ENCODE data around the gene LCE6A.

Gene LCE6A, protein sequence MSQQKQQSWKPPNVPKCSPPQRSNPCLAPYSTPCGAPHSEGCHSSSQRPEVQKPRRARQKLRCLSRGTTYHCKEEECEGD

DNA sequence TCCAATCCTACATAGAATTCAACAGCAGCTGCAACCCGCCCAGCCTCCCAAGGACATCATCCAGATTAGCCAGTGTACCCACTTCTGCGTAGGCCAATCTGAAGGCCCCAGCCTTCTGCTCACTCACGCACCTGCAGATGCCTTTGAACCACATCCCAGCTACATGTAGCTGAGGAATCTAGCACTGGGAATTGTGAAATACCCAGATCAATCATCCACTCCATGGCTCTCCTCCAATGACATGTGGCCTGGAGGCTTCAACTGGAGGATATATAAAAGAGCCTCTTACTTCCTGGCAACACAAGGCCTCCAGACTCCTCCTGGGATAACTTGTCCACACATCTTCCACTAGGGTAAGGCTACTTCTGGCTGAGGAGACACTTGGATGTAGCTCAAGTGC lies at the start of gene LCE6A:
LCE6A (plus strand) TSS at position 301 of the 400 bp plus-strand sequence. CDS start 665 bp downstream, outside the sequence.
- no peak for DNase-seq

DNA sequence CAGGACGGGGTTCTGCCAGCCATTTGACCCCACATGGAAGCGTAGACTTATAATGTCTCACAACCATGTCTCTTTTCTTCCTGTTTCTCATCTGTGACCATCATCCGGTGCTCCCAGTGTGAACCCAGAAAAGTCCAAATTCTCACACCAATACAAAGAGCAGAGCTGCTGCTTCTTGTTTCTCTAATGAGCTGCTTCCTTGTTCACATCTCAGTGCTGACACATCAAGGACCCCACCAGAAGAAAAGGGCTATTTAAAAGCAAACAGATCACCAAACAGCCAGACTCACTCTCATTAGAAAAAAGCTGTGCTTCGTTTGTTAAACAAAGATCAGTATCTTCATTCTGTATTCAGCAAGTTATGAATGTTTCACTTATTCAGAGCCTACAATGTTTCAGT lies 47.0 kb upstream of the LCE6A start:
- no peak for DNase-seq

DNA sequence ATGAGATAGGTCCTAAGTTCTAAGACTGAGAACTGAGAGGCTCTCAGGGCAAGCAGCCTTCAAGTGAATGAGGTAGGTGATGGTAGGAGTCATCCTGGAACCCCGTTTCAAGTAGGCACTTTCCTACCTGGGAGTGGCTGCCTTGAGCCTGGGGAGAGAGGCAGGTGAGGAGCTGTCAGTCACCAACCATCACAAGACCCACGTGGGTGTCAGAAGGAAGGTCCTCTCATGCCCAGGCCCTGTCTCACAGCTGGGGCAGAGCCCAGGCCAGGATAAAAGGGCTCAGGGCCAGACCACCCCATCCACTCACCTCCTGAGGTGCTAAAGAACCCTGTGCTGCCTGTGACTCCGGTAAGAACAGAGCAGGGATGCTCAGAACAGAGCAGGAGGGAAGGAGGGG lies 46.2 kb upstream of the LCE6A start, which contains the start of gene LCE1D:
LCE1D (plus strand) TSS at position 301 of the 400 bp plus-strand sequence. CDS start 1,074 bp downstream, outside the sequence.
- no peak for DNase-seq

DNA sequence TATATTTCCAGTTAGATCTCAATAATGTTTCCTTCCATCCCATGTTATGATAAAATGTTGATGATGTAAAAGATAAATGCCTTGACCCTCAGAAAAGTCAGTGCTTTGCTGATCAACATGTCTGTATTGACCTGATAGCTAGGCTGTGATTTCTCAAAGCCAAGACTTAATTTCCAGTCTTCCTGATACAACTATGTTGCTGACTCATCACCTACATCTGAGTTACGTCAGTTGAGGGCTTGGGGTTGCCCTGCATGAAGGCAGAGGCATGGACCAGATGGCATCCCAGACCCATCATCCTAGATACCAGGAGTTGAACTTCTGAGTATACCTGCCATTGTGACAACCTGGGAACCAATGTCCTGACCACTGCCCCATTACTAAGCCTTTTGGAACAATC lies 41.3 kb upstream of the LCE6A start:
- no peak for DNase-seq

DNA sequence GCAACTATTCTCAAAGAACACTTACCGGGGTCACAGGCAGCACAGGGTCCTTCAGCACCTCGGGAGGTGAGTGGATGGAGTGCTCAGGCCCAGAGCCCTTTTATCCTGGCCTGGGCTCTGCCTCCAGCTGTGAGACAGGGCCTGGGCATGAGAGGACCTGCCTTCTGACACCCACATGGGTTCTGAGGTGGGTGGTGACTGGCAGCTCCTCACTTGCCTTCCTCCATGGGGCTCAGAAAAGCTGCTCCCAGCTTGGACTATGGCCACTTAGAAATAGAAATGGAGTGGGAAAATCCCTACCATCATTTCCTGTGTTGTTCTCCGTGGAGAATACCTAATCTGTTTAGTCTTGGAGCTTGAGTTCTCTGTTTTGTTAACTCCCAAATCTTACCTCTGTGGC lies 36.1 kb upstream of the LCE6A start, which contains the start of gene LCE1C:
LCE1C (minus strand) TSS at position 76 of the 400 bp plus-strand sequence. CDS start 1,173 bp downstream, outside the sequence.
- DNase-seq = no peak

DNA sequence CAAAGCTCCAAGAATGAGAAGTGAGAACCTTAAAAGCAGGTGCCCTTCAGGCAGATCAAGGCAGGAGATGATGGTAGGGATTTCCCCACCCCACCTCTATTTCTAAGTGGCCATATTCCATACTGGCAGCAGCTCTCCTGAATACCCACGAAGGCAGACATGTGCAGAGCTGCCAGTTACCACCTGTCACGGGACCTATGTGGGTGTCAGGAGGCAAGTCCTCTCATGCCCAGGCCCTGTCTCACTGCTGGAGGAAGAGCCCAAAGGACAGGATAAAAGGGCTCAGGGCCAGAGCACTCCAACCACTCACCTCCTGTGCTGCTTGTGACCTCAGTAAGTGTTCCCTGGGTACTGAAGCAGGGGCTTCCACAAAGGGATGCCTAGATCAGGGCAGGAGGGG lies 31.6 kb upstream of the LCE6A start:
- DNase-seq = no peak

DNA sequence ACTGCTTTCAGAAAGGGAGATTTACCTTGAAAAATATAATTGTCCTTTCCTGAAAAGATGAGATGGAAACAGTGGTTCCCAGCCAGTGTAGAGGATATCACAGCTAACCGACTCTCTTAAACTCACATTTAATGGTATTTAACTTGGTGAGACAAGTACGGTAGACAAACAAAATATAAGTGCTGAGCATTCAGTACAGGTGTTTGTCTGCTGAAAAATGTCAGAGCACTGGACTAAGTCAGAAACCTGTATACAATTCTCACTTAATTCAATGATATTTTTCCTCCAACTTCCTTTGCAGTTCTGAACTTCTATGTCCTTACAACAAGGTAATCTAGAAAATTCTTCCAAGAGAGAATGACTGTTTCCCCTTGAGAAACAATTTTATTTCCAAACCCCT lies 31.0 kb upstream of the LCE6A start, which contains the start of gene LCE1B:
LCE1B (plus strand) TSS at position 301 of the 400 bp plus-strand sequence. CDS start 476 bp downstream, outside the sequence.
- DNase-seq = no peak

DNA sequence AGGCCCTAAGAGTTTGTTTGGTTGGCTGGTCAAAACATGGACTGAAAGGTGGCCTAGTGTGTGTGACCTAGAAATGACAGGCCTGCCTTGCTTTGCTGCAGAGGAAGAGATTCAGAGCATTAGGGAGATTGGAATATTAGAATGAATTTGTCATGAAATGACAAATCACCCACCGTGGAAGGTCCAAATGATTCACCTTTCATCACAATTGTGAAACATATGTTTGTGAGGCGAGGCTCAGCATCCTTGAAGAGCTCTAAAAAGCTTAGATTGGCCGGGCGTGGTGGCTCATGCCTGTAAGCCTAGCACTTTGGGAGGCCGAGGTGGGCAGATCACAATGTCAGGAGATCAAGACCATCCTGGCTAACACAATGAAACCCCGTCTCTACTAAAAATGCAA lies 25.3 kb upstream of the LCE6A start:
- DNase-seq = no peak

DNA sequence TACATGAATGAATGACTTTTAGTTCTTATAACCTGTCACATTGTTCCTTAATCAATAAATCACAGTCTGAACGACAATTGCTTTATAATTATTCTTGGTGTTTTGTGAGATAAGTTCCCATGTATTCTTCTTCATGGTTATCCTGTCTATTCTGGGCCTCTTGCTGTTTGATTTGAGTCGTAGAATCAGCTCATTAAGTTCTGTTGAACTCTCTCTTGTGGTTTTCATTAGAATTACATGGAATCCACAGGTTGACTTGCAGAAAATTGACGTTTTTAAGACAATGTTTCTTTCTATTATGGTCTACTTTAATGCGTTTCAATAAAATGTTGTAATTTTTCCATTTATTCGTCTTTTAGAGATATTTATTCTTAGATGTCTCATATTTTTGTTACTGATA lies 19.4 kb upstream of the LCE6A start:
- DNase-seq = no peak

DNA sequence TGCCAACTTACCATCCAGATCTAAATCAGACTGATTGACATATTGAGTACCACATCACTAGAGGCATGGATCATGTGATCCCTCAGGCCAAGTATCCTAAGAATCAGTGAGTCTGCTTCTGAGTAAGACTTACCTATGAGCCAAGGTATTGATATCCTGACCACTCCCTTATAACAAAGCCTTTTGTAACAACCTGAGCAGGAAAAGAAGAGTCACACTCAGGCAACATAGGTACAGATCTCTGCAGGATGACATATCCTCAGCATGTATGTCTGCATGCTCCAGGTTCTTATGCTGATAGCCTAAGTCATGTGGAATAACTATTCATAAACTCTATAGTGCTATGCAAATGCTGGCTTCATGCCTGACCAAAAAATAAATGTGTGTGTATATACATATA lies 17.7 kb upstream of the LCE6A start:
- no peak for DNase-seq

DNA sequence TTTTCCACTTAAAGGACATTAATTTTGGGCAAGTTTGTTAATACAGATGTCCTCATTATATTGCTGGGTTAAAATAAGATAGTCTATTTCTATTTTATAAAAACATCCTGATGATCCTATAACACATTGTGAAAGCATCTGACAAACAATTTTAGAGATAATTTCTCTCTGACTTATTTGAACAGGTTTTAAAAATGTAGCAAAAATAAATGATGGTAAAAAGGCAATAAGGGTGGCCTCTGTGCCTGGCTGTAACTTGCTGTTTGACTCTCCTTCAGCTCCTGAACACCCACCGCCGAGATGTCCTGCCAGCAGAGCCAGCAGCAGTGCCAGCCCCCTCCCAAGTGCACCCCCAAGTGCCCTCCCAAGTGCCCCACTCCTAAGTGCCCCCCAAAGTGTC lies 15.5 kb upstream of the LCE6A start, which contains the start of gene LCE1A:
LCE1A (plus strand) TSS at position 301 of the 400 bp plus-strand sequence; CDS start at position 301, 0 bp downstream.
- no peak for DNase-seq

DNA sequence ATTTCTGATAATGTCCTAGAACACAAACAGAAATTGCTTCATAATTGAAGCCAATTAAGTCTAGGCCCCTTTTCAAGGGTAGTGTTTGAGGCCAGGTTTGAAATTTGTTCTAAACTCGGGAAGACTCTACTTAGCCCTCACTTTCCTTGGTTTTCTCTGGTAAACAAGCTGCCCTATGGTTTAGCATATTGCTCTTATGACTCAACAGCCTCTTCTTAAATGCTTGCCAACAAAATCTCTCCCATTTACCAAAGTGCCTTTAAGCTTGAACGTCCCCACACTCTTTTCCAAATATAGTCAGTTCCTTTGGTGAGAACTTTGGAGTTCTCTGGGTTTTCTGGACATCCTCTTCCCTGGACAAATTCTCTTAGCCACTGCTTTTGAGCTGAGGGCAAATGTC lies 5.8 kb upstream of the LCE6A start:
- DNase-seq = no peak

DNA sequence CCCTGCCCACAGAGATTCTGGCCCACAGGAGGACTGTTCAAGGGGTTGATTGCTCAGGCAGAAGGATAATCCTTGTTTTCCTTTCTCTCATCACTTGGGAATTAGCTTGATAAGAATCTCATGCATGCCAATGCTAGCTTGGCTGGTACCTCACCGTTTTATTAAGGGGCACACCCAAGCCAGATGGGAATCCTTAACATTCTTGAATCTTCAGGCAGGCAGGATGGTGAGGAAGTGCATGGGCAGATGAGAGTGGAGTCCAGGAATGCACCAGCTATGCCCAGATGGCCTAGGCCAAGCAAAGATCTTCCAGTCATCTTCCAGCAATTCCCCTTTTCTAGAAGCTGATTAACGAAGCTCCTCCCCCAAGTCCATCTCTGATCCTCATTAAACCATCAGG lies 13.0 kb downstream of the LCE6A start:
- DNase-seq = no peak

DNA sequence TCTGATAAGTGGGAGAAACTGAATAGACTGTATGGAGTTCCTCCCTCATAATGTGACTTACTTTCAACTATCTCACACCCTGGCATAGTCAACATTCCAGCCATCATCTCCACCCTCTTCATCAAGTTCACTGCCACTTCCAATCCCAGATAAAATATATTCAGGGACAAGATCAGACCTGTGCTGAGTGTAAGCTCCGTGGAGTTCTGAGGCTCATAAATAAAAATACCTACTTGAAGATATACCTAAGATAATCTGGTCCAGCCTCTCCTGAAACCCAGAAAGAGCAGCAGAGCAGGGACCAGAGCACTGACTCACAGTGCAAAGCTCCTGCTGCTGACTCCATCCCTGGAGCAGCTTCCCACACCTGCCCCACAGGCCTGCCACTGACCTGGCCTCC lies 15.4 kb downstream of the LCE6A start:
- no peak for DNase-seq

DNA sequence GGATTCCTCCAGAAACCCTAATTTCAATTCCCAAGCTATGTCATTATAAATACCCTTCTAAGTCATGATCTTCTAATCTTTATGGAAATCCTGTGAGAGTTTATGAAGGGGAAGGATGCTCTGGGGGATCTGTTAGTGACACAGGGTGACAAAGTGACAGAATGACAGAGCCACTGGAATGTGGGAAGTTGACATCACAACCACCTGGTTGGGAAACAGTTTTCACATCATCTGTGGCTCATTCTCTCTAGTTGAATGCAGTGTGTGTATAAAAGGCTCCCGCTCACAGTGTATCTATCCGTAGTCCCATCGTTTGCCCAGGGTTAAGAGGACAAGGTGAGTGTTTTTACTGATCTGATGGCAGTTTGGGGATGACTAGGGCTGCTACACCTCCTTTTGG lies 17.0 kb downstream of the LCE6A start, which contains the start of gene LCE7A:
LCE7A (plus strand) TSS at position 301 of the 400 bp plus-strand sequence. CDS start 702 bp downstream, outside the sequence.
- no peak for DNase-seq

DNA sequence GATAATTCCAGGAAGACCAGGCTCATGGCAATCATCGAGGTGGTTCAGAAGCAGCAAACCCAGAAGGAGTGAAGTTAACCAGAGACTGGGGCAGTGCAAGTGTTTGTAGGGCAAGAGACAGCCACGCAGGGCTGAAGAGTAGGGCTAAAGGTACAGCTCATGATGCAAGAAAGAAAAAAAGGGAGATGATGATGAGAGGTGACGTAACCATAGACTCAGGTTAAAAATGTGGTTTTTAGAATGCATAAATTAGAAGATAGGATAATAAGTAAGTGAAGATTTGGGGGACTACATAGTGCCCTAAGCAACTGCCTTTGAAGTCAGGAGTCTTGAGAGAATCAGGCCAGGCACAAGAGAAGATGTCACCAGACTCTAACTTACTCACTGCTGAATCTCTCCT lies 17.5 kb downstream of the LCE6A start:
- DNase-seq = no peak

DNA sequence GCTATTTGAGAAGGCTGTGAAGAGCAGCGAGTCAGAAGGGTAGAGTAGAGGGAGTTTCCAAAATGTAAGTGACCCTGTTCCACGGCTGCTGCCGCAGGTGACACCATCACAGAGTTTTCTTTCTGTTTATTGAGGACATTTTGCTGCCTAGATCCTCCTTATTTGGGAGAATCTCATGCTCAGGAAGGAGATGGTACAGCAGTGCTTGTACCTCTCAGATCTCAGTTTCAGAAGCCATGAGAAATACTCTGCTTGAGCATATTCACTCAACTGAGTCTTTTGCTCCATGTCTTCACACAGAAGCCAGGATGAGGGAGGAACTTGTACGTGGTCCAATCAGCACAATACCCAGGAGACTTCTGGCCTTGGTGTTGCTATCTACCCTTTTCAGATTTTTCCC lies 18.7 kb downstream of the LCE6A start:
- no peak for DNase-seq

DNA sequence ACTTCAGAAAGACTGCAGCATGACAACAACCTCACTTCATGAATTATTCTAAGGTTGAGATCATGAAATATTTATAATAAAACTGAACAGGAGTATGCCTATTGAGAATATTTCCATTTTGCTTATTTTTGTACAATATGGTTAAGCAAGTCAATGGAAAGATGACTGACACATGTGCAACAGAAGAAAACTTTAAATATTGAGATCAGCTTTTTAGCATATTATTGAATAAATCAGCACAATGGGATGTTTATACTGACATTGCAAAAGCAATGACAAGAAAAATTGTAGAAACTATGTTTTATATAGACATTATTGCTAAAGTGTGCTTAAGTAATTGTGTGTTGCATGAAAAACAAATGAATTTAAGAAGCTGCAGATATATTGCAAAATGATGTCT lies 21.8 kb downstream of the LCE6A start:
- no peak for DNase-seq

DNA sequence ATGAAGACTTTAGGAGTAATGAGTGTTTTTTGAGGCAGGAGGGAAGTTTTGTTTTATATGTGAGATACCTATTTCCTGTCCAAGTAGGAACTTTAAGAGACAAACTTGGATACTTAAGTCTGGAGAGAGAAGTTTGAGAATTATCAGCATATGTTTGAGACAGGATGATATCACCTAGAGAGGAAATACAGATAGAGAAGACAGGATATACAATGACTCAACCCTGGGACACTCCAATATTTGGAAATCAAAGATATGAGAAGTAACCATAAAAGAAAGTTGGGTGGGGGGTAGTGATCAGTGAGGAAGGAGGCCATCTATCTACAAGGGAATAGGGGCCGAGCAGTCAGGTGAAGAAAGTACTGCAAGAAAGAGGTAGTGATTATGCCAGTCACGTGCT lies 23.7 kb downstream of the LCE6A start:
- no peak for DNase-seq

DNA sequence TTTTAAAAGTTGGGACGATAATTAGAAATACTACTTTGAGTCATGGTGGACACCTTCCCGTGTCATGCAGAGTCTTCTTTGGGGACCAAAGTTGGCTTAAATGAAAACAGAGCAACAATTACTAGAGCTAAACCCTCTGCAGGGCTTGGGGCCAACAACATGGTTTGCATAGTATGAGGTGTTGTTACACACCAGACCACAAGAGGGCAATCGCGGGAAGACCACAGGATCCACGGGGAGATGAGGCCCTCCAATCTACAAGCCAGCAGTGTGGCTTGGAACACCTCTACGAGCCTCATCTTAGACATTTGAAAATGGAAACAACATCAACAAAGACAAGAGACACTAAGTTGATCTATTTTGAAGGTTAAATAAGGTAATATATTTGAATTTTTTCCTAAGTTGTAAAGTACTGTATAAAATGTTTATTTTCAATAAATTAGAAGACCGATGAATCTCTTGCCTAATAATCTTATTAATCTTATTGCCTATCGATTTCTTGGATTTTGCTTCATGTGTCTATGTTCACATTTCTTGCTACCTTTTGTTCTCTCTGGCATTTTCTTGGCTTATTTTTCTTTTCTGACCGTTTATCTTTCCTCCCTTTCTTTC lies 27.3 kb downstream of the LCE6A start:
- peak; percentile 67 to 68 for DNase-seq

DNA sequence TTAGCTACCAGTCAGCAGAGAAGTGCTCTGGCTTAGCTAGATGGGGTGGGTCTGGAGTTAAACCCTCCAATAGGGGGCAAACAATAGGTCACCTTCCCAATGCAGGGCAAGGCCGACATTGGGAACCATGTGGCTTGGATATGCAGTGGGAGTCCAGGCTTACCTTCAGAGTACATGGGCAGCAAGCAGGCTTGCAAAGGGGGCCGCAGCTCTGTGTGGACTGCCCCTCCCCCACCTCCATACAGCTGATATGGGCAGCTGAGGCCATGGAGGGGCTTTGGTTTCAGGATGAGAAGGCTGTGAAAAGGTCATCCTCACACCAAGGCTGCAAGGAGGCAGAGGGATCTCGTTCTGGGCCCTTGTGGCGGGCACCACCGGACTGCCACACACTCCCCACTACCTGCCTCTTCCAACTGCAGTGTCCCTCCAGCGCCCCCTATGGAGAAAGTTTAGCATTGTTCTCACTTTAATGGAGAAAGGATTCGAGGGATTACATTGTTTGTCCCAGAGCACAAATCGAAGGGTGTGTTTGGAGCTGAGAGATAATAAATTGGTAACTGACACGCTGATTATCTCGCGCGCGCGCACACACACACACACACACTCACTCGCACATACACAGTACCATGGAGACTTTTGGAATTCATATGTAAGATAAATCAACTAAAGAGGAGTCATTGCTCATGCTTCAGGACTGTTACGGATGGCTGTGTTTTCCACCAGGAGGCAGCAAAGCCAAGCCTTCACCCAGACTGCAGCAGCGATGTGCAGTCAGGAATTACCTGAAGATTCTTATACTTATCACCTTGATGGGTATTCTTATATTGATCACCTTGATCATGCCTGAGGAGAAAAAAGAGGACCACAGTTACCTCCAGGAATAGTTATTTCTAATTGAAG lies 28.4 kb downstream of the LCE6A start:
- DNase-seq = no peak

DNA sequence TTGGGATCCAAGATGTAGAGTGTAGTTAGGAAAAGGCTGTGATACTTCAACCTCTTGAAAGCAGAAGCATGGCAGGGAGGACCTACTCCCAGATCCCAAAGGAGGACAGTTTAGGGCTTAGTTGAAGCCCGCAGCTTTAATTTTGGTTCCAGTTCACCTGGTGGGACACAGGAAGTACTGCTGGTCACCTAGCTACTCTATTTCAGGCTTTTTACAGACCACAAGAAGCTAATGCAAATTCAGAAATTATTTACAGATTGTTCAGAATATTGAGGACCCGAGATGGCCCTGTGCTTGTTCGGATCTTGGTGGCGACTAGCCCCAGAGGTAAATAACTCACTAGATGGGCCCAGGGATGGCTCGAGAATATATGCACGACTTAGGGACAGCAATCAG lies 29.1 kb downstream of the LCE6A start:
- DNase-seq = no peak

DNA sequence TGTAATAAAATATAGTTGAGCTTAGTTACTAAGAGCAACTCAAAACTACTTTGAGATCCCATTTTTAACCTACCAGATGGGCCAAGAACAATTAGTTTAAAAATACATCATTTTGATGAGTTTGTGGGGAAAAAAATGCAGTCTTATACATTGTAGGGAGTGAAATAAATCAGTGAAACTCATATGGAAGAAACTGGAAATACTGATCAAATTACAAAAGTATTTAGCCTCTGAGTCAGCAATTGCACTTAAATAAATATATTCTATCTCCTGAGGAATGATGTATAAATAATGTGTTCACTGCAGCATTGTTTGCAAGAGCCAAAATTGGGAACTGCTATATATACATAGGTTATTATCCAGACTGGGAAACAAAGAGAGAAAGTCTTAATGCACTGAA lies 30.8 kb downstream of the LCE6A start:
- no peak for DNase-seq

DNA sequence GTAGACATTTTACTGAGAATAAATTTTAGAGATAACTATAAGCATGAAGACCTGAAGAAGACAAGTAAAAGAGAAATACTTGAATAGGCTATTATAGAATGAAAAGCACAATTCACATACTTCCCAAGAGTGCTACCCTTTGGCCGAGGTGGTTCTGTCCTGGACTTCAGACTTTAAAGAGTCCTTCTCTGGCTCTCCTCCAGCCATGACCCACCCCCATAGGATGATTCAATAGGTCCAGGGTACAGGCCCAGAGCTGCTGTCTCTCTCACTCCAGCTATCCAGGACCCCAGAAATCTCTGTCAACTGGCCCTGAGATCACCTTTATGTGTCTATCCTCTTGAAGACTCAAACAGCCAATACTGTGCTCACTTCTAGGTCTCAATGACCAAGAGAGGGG lies 34.2 kb downstream of the LCE6A start:
- DNase-seq = no peak

Data from stimulated activated CD4-positive, alpha-beta T cell treated with anti-CD3 and anti-CD28 coated beads, Interleukin-2, amount 100 ng/mL, for 24 hours (primary cell).